Brain microvascular endothelial cell (primary cell): ENCODE results near the gene SCEL.

Source experiments
- DNase-seq: peaks from one replicate; pipeline ENCODE4 v3.0.0-alpha.2; 2020
- H3K27ac ChIP-seq: fragments of 250-450 bp; sonication (Bioruptor Pico); 2 replicates; pipeline ENCODE4 v1.5.1; 2020; ENCODE audit warnings: mild to moderate bottlenecking, moderate library complexity
- H3K27me3 ChIP-seq: fragments of 250-450 bp; sonication (Bioruptor Pico); replicated peaks from 2 replicates; pipeline ENCODE4 v1.5.1; 2020; ENCODE audit warnings: mild to moderate bottlenecking
- H3K36me3 ChIP-seq: fragments of 250-450 bp; sonication (Bioruptor Pico); replicated peaks from 2 replicates; pipeline ENCODE4 v1.5.1; 2020; ENCODE audit warnings: mild to moderate bottlenecking
- H3K4me3 ChIP-seq: 2 replicates; pipeline ENCODE4 v1.5.1; 2011; ENCODE audit warnings: low read depth, mild to moderate bottlenecking, control low read depth, low read length, moderate library complexity
- CTCF ChIP-seq: IDR thresholded peaks from 2 replicates; pipeline ENCODE4 v1.5.1; 2011; ENCODE audit warnings: low read depth, mild to moderate bottlenecking, moderate library complexity, low read length, control low read depth, inconsistent platforms; ENCODE audit errors: missing control alignments
- in situ Hi-C: cut with HindIII; loops from 2 replicates; pipeline ENCODE4 v1.10.0; 2017; ENCODE audit warnings: low sequenced_read_pairs, low pct_ligation_motif_present

The SCEL gene

DNA sequence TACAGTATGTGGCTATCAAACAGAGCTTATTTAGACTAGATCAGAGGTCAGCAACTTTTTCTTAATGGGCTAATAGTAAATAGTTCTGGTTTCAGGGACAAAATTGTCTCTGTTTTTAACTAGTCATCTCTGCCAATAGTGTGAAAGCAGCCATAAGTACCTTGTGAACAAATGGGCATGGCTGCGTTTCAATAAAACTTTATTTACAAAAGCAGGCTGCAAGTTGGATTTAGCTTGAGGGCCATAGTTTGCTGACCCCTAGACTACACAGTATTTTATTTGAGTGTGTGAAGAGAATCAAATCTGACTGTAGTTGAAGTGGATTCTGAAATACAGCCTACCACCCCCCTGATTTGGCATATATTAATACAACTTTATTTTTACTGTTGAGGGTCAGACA lies 75.6 kb downstream of the SCEL start:
- TF ChIP-seq CTCF, result no peak

DNA sequence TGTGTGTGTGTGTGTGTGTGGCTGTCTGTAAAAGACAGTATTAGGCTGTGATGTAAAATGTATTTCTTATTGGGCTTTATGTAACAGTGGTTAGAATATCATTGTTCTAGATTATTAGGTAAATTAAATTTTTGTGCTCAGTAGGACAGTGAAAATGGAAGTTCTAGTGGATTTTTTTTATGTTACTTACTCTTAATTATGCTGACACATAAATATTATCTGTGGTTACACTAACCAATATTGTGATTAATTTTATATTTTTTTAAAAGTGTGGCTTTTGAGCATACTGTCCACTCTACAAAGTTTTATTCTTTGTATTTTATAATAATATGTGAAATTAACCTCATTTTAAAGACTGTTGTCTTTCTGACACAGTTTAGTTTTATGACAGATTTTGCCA lies 80.5 kb downstream of the SCEL start:
- TF ChIP-seq CTCF, result no peak

More for the DNA sequence above, 75.6 kb downstream of the SCEL start:
- no peak overlapping the region for H3K4me3 ChIP-seq
- in situ Hi-C loops, result no loop called here
- no peaks in the 10 kb centered on the region for H3K27me3 ChIP-seq
- H3K27ac ChIP-seq, result no peak overlapping the region
- H3K36me3 ChIP-seq, result no peaks in the 10 kb centered on the region
- no peak for DNase-seq

GRCh38 chr13:77619655-77620054 lies 84.1 kb downstream of the SCEL start:
- H3K27me3 ChIP-seq, result no peaks in the 10 kb centered on the region
- H3K36me3 ChIP-seq, result no peaks in the 10 kb centered on the region
- no peak overlapping the region for H3K27ac ChIP-seq
- no peak for TF ChIP-seq CTCF
- no peak for DNase-seq
- in situ Hi-C loops, result no loop called here
- no peak overlapping the region for H3K4me3 ChIP-seq

More for the DNA sequence above, 80.5 kb downstream of the SCEL start:
- Histone ChIP-seq H3K27ac (no peak overlapping the region), H3K27me3 (no peaks in the 10 kb centered on the region), H3K4me3 (no peak overlapping the region), H3K36me3 (no peaks in the 10 kb centered on the region)
- in situ Hi-C loops, result no loop called here
- DNase-seq, result no peak

- Histone ChIP-seq H3K36me3 (no peaks in the 10 kb centered on the region), H3K27ac (no peak overlapping the region), H3K27me3 (no peaks in the 10 kb centered on the region), H3K4me3 (no peak overlapping the region)
- in situ Hi-C loops, result no loop called here
- no peak for DNase-seq
- no peak for TF ChIP-seq CTCF
Measured at GRCh38 chr13:77620138-77620537, 84.6 kb downstream of the SCEL start.

- Histone ChIP-seq H3K36me3 (no peaks in the 10 kb centered on the region), H3K27ac (no peak overlapping the region), H3K27me3 (no peaks in the 10 kb centered on the region), H3K4me3 (no peak overlapping the region)
- TF ChIP-seq CTCF, result no peak
- no peak for DNase-seq
- in situ Hi-C loops, result no loop called here
Measured at GRCh38 chr13:77623806-77624205, 88.3 kb downstream of the SCEL start.

- TF ChIP-seq CTCF, result no peak
- Histone ChIP-seq H3K4me3 (no peak overlapping the region), H3K36me3 (no peaks in the 10 kb centered on the region), H3K27me3 (no peaks in the 10 kb centered on the region), H3K27ac (no peak overlapping the region)
- no peak for DNase-seq
- in situ Hi-C loops, result no loop called here
Measured at GRCh38 chr13:77628170-77628569, 92.7 kb downstream of the SCEL start.
